Heart left ventricle (tissue), 16 donors: ENCODE measurements around the gene DRD4. TPM values are rescaled to one million over a fixed set of nuclear protein-coding genes. Genes with fewer than 3 reads are reported as not detected.
A peak's percentile ranks its signal among the peaks of the same experiment; 100 is the strongest.

ENCODE experiments used
- ATAC-seq, 4 donors: fragments of 200-7000 bp; cut with Tn5 transposase; one replicate each; pipeline ENCODE4 v1.9.1; 2020 to 2022; ENCODE audit warnings: moderate library complexity in 4 of 4, mild to moderate bottlenecking in 3 of 4, moderate number of reproducible peaks in 1 of 4
- DNase-seq, 5 donors: peaks; one replicate each; pipeline ENCODE4 v3.0.0-alpha.2; 2020
- H3K27ac ChIP-seq, 12 donors: fragments of 200-600 bp; sonication (generic) in 4 of 12; one replicate each; pipeline versions ENCODE4 v1.5.0 to v1.8.0; 2016 to 2022; ENCODE audit warnings: mild to moderate bottlenecking in 2 of 12
- H3K27me3 ChIP-seq, 9 donors: fragments of 200-600 bp; sonication (generic) in 2 of 9; one replicate each; pipeline versions ENCODE4 v1.5.1 to v1.8.0; 2016 to 2022; ENCODE audit warnings: mild to moderate bottlenecking in 3 of 9
- H3K36me3 ChIP-seq, 9 donors: fragments of 200-600 bp; sonication (generic) in 2 of 9; one replicate each; pipeline versions ENCODE4 v1.5.0 to v1.8.0; 2018 to 2022; ENCODE audit warnings: mild to moderate bottlenecking in 2 of 9
- H3K4me1 ChIP-seq, 12 donors: fragments of 200-600 bp; sonication (generic) in 4 of 12; one replicate each; pipeline versions ENCODE4 v1.5.0 to v1.8.0; 2016 to 2022; ENCODE audit warnings: mild to moderate bottlenecking in 3 of 12
- H3K4me3 ChIP-seq, 12 donors: fragments of 200-600 bp; sonication (generic) in 4 of 12; one replicate each; pipeline versions ENCODE4 v1.5.0 to v1.8.0; 2017 to 2022; ENCODE audit warnings: mild to moderate bottlenecking in 9 of 12, moderate library complexity in 4 of 12
- H3K9me3 ChIP-seq, 12 donors: fragments of 200-600 bp; sonication (generic) in 4 of 12; one replicate each; pipeline versions ENCODE4 v1.5.0 to v1.8.0; 2016 to 2022; ENCODE audit warnings: mild to moderate bottlenecking in 1 of 12
- CTCF ChIP-seq, 12 donors: fragments of 200-600 bp; sonication (generic) in 4 of 12; IDR thresholded peaks; one replicate each; pipeline versions ENCODE4 v1.5.0 to v1.8.0; 2018 to 2022; ENCODE audit warnings: antibody characterized with exemption in 12 of 12, mild to moderate bottlenecking in 5 of 12
- POLR2A ChIP-seq, 2 donors: fragments of 450-650 bp; IDR thresholded peaks; one replicate each; pipeline ENCODE4 v1.6.1; 2017; ENCODE audit warnings: antibody characterized with exemption in 2 of 2, mild to moderate bottlenecking in 2 of 2, moderate library complexity in 2 of 2
- WGBS, 4 donors: extraction: QIAGEN DNeasy Blood & Tissue Kit in 2 of 4; methylation state at CpG; one replicate each; pipeline versions ENCODE4 v1.1.5 to v1.1.7; 2013 to 2018; 5-methylcytosine and 5-hydroxymethylcytosine counted together
- intact Hi-C, 10 donors: fragments of 100-400 bp; cut with DNase I; formaldehyde crosslinking; loops; one replicate each; pipeline versions ENCODE4 v1.11.1 to v1.14.2; 2022
- polyA plus RNA-seq, 2 donors: library from polyadenylated mRNA; stranded (reverse); fragments of 200-250 nt; gene quantifications; one replicate each; pipeline ENCODE4 v1.2.3, GENCODE V29; 2013
- total RNA-seq, 9 donors: library from RNA; depleted of rRNA in 2 of 9; stranded (reverse); fragments of >200 nt in 2 of 9; fragmentation: NEBNext Ultra II Directional in 3 of 9; extraction: Animal tissue kit (Norgen Biotek cat#: 25700) in 3 of 9; gene quantifications; one replicate each; pipeline versions ENCODE4 v1.1.0 to v1.2.4, GENCODE V29; 2016 to 2023
- donor health status: ischemic (EF 13 %, LVEDD 7.1; RV severe dilation, severe dysfunction).
- donor health status: healthy with polysubstance abuse.
- donor health status: DM: no; HTN: yes; CAD: no.
- donor health status: DM: no; HTN: no; CAD: no.
- donor health status: ischemic (EF 25% LVEDD 6.9; RV normal size, moderate dysfunction).
- donor health status: ischemic (EF 25% LVEDD 5.7; RV mildly dilated, moderate dysfunction).
- donor health status: healthy.
- donor health status: DM: yes; HTN: yes; CAD: no.
- donor health status: ischemic (EF 35%, LVEDD 5.7; RV mildly dilated, moderate dysfunction).
- donor health status: nonischemic (EF 11% LVEDD 7.7; RV severe dilation, severe dysfunction).
- donor health status: DM: yes; HTN: yes; CAD: no.
- donor health status: PGD.
- donor health status: ischemic (EF 29% LVEDD 5.4; RV normal size, mild dysfunction).
- donor health status: nonischemic (EF 23%, LVEDD 6.1; RV moderate dilation, normal function).

The DRD4 gene
- total and polyA plus RNA-seq, 11 donors: 0.07 to 1.0 (median 0.29) TPM; not detected in 4

GRCh38 chr11:678297-678696 lies 41.2 kb downstream of the DRD4 start:
- intact Hi-C loops: no loop called here
- peaks cover 0 to 8% (median 0%) of the 10 kb centered on the region in 12 donors for H3K4me1 ChIP-seq
- TF ChIP-seq POLR2A (IDR thresholded peaks at IDR 0.05) (no peak), CTCF (IDR thresholded peaks at IDR 0.05) (no peak)

GRCh38 chr11:679271-680207 lies 42.5 kb downstream of the DRD4 start:
- intact Hi-C loops: no loop called here
- WGBS, 4 donors: 94 to 96% (median 95%) methylated on average over 31 to 36 of the region's 36 CpGs
- Histone ChIP-seq H3K36me3 (peaks cover 0 to 76% (median 59%) of the 10 kb centered on the region in 9 donors), H3K9me3 (no peaks in the 10 kb centered on the region), H3K27ac (peak overlapping the region in 3 of 12 donors; percentile 30 to 58 (median 51)), H3K4me1 (peaks cover 0 to 8% (median 0%) of the 10 kb centered on the region in 12 donors), H3K4me3 (no peak overlapping the region), H3K27me3 (no peaks in the 10 kb centered on the region)
- TF ChIP-seq POLR2A (IDR thresholded peaks at IDR 0.05): no peak
- TF ChIP-seq CTCF (IDR thresholded peaks at IDR 0.05): no peak
- DNase-seq (no peak), ATAC-seq (peak in 1 of 4 donors; percentile 33)

More at GRCh38 chr11:678297-678696, 41.2 kb downstream of the DRD4 start:
- H3K9me3 ChIP-seq: no peaks in the 10 kb centered on the region
- no peak overlapping the region for H3K27ac ChIP-seq
- H3K36me3 ChIP-seq: peaks cover 2 to 76% (median 59%) of the 10 kb centered on the region in 9 donors
- 94 to 100% (median 95%) methylated on average over 3 of the region's 3 CpGs for WGBS, 4 donors
- no peak for ATAC-seq
- DNase-seq: no peak
- H3K27me3 ChIP-seq: no peaks in the 10 kb centered on the region
- H3K4me3 ChIP-seq: no peak overlapping the region

GRCh38 chr11:680476-680875 lies 43.4 kb downstream of the DRD4 start:
- 46 to 67% (median 55%) methylated on average over 13 to 19 of the region's 19 CpGs for WGBS, 4 donors
- Histone ChIP-seq H3K36me3 (peaks cover 0 to 76% (median 61%) of the 10 kb centered on the region in 9 donors), H3K27ac (peak overlapping the region in 8 of 12 donors; percentile 13 to 60 (median 46)), H3K4me3 (no peak overlapping the region), H3K4me1 (peaks cover 0 to 8% (median 0%) of the 10 kb centered on the region in 12 donors), H3K27me3 (no peaks in the 10 kb centered on the region), H3K9me3 (no peaks in the 10 kb centered on the region)
- TF ChIP-seq POLR2A (IDR thresholded peaks at IDR 0.05) (no peak), CTCF (IDR thresholded peaks at IDR 0.05) (no peak)
- ATAC-seq (peak; percentile 76 to 95 (median 86)), DNase-seq (peak in 3 of 5 donors; percentile 39 to 77 (median 69))
- intact Hi-C loops: no loop called here

- peaks cover 0 to 8% (median 0%) of the 10 kb centered on the region in 12 donors for H3K4me1 ChIP-seq
- no peak for TF ChIP-seq POLR2A (IDR thresholded peaks at IDR 0.05)
- no peak for TF ChIP-seq CTCF (IDR thresholded peaks at IDR 0.05)
- intact Hi-C loops: no loop called here
- H3K36me3 ChIP-seq: peaks cover 0 to 80% (median 63%) of the 10 kb centered on the region in 9 donors
- H3K9me3 ChIP-seq: no peaks in the 10 kb centered on the region
- DNase-seq (no peak), ATAC-seq (no peak)
- no peak overlapping the region for H3K4me3 ChIP-seq
- WGBS, 4 donors: 89 to 93% (median 92%) methylated on average over 13 of the region's 13 CpGs
- peak overlapping the region in 7 of 12 donors; percentile 13 to 60 (median 50) for H3K27ac ChIP-seq
- H3K27me3 ChIP-seq: no peaks in the 10 kb centered on the region
Observed at GRCh38 chr11:680970-681369, 43.9 kb downstream of the DRD4 start.
